Non-pigmented ciliary epithelial cell (primary cell): ENCODE measurements around the gene TOP1.

Experiments used
- DNase-seq: peaks from one replicate; pipeline ENCODE4 v3.0.0-alpha.2; 2010; ENCODE audit warnings: low read depth

TOP1 gene

DNA sequence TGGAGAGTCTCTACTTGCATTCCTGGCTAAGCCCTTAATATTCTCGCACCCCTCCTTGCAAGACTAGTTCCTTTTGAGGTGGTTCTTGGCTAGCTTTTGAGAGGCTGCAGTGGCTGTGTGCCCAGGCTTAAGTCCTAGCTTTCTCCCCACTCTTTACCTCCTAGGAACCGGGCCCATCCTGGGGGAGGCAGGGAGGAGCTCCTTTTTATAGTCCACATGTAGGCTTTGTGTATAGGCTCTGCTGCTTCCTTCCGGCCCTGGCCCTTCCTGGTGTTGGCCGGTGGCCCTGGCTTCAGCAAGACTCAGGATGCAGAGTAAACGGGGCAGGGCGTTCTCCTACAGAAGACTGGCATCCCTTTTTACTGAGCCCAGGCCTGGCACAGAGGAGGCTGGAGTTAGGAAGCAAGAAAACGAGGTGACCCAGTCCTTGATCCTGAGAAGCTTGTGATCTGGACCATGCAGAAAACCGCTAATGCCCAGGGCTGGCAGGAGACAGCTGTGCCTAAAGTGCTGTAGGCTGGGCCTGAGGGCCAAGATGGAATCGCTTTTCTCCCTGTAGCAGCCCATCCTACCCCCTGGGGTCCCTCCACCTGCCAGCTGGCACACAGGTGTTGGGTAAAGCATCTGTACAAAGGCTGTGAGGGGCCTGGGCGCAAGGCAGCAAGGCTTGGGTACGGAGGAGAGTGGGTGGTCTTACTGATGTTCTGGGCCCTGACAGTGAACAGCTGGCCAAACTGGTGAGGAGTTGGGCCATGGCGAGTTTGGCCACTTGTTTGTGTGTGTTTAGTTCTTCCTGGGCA is 117.4 kb downstream of the TOP1 start:
- no peak for DNase-seq

DNA sequence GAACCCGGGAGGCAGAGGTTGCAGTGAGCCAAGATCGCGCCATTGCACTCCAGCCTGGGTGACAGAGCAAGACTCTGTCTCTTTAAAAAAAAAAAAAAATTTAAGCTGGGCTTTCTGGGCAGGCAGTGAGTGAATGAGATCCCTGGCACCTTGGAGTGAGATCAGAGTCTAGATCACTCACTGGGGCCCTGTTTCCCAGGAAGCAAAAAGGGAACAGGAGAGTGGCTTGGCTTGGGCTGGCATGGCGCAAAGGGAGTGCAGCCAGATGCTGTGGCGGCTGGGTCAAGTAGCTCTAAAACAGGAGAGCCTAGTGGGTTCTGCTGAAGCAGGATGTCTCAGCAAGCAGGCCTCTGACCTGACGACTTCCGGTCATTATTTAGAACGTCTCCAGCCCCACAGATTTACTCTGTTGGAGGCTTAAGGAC is 119.2 kb downstream of the TOP1 start:
- DNase-seq = no peak

DNA sequence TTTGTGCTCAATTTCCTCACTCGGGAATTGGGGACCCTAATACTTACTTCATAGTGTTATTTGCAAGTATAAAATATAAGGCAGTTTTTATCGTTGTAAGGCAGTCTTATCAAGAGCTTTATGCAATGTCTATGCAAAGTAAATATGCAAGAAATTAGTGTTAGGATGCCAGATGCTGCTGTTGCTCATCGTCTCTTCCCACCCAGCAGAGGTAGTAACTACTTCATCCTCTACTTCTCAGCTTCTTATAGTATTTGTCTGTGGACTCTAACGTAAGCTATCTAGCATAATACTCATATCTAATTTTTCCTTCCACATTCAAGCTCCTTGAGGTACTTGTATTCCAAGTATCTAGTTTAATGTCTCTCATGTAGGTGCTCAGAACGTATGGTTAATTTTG is 120.3 kb downstream of the TOP1 start:
- DNase-seq = no peak

DNA sequence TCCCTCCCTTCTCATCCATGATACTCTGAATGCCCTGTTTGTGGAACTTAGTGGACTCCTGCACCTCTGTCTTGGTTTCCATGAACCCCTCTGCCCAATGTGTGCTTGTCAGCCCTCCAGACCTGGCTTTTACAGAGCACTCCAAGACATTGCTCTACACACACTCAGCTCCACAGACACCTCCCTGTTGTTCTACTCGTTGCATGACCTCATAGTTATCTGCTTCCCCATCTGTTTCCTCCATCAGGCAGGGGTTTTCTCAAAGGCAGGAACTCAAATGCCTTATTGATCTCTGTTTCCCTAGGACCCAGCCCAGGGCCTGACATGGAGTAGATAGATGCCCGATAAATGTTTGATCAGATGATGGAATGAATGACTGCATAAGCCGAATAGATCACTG is 122.0 kb downstream of the TOP1 start:
- DNase-seq = no peak

DNA sequence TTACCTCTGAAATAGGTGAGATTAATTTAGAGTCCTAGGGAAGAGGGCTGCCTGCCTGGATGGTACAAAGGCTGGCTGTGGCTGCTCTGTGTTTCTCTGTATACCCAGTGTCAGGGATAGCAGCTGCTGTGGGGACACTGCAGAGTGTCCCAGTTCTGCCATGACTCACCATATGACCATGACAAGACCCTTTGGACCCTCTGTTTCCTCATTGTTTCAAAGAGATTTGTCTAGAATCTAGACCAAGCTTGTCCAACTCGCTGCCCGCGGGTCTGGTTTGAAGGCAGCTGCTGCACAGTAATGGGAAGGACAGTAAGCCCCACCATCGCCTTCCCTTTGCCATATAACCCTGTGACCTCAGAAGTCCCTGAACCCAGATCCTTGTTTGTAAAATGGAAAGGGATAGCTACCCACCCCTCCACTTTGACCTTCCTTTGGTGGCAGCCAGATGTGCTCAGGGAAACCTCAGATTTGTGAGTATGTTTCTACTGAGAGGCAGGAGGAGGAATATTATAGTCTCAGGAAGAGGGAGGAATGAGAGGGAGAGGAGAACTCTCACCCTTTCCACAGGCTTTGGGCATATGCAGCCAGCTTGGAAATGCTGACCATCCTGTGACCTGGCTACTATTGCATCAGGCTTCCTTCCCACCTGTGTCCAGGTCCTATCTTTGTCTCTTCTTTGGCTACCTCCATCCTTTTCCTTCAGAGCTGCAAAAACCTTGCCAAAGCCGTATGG is 122.7 kb downstream of the TOP1 start:
- DNase-seq = no peak

DNA sequence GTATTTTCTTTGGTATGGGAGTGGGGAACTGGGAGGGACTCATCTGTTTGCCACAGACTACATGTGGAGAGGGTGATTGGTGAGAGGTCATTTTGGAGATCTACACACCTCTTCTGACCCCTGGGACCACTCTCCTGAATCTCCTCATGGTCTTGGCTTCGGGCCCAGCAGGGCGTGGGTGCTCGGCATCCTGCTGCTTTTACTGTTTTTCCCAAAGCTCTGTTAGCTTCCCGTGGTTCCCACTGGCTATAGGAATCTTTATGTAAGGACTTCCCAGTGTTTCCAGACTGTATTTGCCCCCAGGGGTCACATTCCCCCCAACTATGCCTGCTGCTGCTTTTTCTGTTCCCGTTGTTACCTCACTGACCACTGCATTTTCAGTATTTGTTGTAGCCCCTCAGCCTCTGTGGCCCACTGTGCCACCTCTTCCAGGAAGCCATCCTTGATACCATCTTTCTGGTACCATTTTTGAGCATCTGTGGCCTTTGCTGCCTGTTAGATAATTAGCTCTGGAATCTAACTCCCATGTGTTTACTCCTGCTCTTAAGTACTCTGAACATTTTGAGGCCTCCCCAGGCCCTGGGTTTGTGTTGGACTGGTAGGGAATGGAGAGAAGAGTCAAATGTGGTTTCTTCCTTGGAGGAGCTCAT is 123.6 kb downstream of the TOP1 start:
- no peak for DNase-seq

DNA sequence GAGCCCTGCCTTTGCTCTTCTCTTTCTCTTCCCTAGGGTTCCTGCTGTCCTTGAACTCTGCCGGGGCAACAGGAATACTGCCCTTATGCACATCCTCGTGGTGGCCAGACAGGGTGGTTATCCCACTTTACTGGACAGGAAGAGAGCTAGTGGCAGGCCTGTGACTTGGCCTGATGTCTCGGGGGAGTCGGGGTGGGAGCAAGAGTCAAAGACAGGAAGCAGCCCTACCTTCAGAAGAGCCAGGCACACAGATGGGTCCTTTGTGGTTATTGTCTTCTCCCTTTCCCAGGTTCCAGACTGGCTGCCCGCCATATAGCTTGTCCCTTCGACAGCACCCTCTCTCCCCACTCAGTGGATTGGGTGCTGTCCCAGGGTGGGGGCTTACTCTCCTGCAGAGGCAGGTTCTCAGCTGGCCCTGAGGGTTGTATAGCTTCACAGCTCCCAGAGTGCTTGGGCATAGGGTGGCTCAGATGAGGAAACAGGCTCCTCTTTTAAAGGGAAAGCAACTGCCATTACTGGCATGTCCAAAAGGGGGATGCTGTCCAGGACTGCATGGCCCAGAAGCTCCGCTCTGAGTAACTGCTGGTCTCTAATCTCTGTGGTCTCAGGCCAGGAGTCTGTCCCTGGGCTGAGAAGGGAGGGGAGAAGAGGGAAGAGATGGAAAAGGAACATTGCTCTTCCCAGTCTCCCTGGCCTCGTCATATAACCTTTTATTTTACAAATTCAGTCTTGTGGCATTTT is 126.0 kb downstream of the TOP1 start:
- DNase-seq = no peak

DNA sequence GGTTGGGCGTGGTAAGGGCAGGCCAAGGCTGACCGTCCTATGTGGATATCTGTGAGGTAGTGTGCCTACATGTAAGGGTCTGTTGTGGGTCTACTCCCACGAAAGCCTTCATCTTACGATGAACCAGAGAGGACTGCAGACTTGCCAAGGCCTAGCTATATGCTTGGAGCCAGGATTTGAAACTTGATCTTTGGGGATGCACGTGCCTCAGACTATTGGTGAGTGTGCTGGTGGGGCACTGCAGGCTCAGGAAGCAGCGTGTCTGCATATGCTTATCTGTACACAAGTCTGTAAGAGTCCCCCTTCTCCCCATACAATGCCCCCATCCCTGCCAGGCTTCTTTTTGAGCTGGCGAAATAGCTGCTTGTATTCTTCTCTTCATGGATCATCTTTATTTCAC is 126.6 kb downstream of the TOP1 start:
- DNase-seq = no peak

DNA sequence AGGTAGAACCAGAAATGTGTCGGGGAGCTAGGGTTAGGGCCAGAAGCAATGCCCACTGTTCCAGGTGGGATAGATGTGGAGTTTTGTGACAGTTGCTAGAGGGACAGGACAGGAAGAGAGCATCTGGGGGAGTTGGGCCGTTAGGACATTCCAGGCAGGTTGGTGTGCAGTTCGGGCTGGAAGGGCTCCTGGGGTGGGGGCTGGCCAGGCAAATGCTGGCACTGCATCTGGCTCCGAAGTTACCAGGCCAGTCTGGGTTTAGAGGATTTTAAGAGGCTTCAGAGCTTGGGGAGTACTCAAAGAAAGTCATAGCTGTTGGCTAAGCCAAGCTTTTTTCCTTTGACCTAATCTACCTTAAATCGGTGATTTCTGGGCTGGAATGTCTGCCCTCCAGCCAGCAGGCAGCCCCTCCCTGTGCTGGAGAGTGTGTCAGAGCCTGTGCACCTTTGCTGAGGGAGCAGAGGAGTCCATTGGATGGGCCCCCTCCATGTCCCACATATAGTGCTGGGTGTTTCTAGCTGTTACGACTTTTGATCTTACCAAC is 129.5 kb downstream of the TOP1 start:
- no peak for DNase-seq

DNA sequence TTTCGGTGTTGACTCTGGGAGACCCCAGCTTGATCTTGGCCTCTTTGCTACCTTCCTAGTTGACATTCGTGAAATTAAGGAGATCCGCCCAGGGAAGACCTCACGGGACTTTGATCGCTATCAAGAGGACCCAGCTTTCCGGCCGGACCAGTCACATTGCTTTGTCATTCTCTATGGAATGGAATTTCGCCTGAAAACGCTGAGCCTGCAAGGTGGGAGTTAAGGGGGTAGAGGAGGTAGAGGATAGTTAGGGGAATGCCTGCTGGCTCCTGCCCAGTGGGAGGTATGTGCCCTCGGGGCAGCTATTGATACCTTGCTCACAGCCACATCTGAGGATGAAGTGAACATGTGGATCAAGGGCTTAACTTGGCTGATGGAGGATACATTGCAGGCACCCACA is 130.9 kb downstream of the TOP1 start:
- no peak for DNase-seq

DNA sequence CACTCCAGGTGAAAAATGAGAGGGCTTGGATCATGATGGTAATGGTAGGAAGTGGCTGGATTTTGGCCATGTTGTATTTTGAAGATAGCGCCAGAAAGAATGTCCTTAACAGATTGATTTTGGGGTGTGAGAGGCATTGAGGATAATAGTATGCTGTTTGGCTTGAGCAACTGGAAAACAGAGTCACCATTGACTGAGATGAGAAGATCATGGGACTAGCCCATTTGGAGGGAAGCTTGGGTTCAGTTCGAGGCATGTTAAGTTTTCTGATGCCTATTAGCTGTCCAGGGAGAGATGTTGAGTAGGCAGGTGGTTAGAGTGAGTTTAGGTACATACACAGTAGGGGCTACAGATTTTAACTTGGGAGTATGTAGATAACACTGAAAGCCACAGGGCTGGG is 132.1 kb downstream of the TOP1 start:
- DNase-seq = no peak

DNA sequence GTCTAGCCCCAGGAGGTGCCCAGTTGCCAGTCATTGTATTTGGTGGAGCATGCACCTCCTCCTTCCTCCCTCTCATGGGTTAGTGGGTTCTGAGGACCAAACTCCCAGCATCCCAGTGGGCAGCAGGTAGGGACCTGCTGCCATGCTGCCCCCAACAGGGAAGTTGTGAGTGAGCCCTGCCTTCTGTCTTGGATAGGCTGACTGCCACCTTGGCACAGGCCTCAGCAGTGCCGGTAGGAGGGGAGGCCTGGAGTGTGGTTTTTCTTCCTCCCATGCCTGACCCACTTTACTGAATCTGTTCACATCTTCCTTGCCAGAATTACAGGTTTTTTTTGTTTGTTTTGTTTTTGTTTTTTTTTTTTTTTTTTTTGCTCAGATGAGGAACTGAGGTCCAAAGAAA is 133.3 kb downstream of the TOP1 start:
- no peak for DNase-seq

DNA sequence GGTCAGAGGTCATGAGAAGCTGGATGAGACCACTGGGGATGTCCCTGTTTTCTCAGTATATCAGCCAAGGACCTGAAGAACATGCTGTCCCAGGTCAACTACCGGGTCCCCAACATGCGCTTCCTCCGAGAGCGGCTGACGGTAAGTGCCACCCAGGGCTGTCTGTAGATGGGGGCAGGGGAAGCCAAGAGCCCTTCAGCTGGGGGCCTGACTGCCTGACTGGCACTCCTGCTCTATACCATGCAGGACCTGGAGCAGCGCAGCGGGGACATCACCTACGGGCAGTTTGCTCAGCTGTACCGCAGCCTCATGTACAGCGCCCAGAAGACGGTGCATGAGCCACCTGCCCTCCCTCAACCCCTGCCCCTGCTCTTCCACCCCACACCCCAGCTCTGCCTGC is 133.8 kb downstream of the TOP1 start:
- no peak for DNase-seq

DNA sequence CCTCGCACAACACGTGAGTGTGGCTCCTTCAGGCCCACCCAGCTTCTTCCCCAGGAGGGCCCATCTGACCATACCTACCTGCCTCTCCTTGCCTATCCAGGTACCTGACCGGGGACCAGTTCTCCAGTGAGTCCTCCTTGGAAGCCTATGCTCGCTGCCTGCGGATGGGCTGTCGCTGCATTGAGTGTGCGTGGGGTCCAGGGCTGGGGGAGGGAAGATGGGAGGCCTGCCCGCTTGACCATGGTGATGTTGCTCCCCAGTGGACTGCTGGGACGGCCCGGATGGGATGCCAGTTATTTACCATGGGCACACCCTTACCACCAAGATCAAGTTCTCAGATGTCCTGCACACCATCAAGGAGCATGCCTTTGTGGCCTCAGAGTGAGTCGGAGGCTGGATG is 135.2 kb downstream of the TOP1 start:
- no peak for DNase-seq

DNA sequence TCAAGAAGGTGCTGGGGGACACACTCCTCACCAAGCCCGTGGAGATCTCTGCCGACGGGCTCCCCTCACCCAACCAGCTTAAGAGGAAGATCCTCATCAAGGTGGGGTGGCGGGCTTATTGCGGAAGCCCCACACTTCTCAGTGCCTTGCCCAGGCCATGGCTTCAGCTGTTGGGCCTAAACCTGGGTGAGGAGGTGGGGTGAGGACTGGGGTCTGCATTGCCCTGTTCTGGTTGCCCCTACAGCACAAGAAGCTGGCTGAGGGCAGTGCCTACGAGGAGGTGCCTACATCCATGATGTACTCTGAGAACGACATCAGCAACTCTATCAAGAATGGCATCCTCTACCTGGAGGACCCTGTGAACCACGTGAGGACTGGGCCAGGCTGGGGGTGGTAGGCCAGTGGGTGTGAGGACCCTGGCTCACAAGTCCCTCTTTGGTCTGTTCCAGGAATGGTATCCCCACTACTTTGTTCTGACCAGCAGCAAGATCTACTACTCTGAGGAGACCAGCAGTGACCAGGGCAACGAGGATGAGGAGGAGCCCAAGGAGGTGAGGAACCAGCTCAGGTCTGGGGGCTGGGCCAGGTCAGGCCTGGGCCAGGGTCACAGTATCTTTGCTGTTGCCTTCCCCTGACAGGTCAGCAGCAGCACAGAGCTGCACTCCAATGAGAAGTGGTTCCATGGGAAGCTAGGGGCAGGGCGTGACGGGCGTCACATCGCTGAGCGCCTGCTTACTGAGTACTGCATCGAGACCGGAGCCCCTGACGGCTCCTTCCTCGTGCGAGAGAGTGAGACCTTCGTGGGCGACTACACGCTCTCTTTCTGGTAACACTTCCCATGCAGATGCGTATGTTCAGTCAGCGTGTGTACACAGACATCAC is 136.6 kb downstream of the TOP1 start:
- no peak for DNase-seq

DNA sequence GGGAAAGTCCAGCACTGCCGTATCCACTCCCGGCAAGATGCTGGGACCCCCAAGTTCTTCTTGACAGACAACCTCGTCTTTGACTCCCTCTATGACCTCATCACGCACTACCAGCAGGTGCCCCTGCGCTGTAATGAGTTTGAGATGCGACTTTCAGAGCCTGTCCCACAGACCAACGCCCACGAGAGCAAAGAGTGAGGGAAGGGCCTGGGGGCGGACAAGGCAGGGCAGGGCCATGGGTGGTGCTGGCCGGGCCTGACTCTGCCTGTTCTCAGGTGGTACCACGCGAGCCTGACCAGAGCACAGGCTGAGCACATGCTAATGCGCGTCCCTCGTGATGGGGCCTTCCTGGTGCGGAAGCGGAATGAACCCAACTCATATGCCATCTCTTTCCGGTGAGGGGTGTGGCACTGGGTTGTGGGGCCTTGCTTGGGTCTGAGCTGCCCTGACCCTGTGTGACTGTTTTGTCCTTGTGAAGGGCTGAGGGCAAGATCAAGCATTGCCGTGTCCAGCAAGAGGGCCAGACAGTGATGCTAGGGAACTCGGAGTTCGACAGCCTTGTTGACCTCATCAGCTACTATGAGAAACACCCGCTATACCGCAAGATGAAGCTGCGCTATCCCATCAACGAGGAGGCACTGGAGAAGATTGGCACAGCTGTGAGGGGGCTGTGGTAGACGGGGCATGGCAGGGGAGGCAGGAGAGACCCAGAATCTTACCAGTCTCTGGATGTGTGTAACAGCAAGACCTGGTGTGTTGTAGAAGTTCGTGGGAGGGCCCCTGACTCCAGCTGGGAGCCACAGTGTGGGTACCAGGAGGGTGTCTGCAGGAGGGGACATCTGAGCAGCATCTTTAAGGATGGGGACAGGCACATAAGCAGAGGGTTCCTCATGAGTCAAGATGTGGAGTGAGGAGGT is 137.8 kb downstream of the TOP1 start:
- DNase-seq = no peak

DNA sequence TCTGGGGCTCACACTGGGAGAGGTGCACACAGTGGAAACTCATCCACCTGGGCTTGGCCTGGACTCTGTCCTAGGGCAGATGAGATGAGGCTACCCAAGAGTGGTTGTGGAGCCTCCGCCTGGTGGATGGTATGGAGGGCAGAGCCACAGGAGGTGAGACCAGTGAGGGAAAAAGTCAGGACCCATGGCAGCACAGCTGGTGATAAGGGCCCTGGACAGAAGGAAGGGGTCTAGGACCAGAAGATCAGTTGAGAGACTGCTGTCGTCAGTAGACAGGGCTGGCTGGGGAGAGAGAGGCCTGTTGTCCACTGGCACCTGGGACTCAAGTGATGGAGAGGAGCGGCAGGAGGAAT is 138.5 kb downstream of the TOP1 start:
- no peak for DNase-seq

DNA sequence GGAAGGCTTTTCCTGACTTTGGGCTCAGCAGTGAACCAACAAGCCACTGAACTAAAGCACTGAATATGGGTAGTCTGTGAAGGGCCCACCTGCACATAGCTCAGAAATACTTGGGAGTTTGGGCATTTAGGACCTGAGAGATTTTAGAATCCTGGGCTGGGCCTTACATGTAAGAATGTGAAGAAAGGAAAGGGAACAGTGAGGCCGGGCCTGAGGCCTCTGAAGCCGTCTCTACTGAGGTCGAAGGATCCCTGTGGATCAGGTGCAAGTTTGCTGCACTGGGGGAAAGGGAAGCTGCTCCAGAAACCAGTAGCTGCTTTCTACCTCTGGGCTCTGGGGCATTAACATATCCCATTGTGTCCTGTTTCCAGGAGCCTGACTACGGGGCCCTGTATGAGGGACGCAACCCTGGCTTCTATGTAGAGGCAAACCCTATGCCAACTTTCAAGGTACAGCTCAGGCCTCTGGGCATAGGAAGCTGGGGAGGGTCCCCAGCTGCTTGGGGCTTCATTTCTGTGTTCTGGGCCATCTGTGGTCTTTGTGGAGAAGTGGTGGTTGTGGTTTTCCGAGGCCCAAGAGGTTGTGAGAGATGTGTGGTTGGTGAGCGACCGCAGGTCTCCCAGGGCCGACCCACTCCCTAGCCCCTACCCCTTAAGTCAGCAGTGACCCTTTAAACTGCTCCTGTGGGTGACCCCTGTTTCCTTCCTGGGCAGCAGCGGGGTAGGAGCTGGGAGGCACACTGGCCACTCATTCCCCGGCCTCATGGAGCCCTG is 139.0 kb downstream of the TOP1 start:
- DNase-seq = no peak
